Measurements from ENCODE around the gene GADL1.
A peak's percentile ranks its signal among the peaks of the same experiment; 100 is the strongest.

The GADL1 gene

GRCh38 chr3:30719536-30719935, 174.9 kb downstream of the GADL1 start:
- no peak for DNase-seq

DNA sequence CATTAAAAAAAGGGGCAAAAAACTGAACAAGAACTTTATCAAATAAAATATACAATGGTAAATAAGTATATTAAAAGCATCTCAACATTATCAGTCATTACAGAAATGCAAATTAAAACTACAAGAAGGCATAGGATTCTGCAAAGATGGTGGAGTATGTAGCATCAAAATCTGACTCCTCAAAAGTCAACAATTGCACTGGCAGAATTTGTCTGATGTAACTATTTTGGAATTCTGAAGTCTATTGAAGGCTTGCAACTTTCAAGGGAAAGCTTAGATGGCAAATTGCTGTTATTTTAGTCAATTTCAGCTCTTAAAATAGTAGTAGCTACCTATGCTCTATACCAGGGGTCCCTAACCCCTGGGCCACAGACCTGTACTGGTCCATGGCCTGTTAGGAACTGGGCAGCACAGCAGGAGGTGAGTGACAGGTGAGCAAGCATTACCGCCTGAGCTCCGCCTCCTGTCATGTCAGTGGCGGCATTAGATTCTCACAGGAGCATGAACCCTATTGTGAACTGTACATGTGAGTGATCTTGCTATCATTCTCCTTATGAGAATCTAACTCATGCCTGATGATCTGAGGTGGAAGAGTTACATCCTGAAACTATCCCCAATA, 180.5 kb downstream of the GADL1 start:
- DNase-seq, result no peak

- DNase-seq, result no peak
These were observed 181.5 kb downstream of the GADL1 start for GRCh38 chr3:30712991-30713390.

DNA sequence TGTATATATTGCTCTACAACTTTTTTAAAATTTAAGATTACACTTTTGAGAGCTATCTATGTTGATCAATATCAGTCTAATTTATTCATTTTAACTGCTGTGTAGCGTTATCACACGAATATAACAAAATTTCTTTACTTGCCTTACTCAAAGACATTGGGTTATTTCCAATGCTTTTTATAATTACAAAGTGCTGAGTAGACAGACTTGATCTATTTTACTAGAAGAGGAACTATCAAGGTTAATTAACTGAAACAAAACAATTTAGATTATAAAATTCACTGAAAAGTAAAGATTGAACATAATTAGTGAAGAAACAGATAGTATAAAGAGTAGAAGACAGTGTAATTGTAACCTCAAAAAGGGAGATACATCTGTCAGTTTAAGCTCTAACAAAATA, 182.6 kb downstream of the GADL1 start:
- no peak for DNase-seq

DNA sequence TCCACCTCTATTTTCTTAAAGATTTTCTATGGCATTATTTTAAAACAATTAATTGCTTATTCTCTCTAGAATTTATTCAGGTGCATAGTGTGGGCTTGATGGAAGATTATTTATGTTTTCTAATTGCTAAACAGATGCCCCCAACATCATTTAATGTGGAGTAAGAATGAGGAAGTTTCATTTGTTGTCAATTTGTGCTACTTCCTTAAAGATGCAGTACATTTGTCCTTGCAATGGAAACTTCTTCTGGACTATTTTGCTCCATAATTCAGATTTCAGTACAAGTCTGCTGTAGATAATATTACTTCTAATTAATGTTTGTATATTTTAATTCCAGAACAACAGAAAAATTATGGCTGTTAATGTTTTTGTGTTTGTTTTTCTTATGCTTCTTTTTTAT, 183.3 kb downstream of the GADL1 start:
- no peak for DNase-seq

GRCh38 chr3:30710017-30710416, 184.4 kb downstream of the GADL1 start:
- no peak for DNase-seq

DNA sequence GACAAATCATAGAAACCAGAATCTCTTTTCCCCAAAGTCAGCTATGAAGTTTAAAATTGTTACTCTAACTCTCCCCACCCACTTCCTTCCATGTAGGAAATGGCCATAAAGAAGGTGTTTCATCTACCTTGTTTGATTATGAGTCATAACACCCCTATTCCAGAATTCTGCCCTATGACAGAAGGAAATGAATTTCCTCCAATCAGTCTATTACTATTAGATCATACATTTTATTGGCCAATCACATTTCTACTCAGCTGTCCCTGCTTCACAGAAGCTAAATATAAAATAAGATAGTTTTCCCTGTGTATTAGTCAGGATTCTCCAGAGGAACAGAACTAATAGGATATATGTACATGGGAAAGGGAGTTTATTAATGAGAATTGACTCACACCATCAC, 186.0 kb downstream of the GADL1 start:
- no peak for DNase-seq

DNA sequence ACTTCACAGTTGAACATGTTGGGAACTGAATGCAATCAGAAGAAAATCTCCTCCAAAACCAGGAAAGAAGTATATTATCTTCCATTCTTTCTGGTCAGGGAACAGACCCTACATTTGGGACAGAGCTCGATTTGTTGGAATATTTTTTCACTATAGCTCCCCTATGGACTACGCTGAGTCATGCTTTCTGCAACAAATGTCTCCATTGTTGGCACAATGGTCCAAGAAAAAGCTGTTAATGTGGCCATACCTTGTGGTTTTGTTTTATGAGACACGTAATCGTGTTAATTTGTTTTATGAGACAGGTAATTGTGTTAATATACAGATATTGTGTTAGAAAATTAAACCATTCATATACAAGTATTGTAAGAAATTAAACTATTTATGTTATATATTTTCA, 186.6 kb downstream of the GADL1 start:
- DNase-seq, result no peak

DNA sequence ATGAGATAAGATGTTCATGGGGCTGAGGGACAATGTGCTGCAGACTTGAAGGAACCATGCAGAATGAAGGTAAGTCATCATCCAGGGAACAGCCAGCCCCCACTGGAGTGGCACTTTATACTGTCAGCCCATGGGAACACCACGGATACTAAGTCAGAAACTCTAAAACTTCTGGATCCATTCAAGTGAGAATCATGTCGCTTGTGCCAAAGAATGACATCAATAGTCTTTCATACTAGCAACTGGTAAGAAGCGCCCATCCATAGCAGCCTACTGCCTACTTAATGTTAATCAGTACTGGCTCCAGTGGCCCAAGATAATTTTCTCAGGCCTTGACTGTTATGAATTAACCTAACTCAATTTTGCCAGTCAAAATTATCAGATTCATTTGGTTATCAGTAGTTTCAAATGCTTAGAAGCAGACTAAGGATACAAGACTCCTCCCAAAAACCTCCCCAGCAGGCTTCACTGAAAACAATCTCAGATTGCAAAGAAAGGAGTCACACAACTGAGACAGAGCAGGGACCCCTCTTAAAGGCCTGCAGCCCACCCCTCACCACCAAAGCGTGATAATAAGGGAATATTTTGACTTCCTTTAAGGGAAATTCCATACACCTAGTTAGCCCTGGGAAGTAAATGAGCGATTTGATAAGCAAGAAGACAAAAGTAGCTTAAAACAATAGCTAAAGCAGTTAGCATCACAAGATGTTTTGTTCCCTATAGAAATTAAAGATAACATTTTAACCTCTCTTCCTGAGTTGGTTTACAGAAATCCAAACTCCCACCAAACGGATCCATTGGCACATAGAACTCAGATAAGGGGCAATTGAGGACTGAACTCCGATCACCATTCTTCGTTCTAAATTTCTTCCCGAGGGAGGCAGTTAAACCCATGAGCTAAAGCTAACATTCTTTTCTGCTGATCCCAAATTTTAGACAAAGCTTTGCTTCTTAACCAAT, 189.2 kb downstream of the GADL1 start:
- DNase-seq, result no peak

GRCh38 chr3:30702828-30703397, 191.5 kb downstream of the GADL1 start:
- DNase-seq, result no peak

GRCh38 chr3:30702038-30702827, 192.2 kb downstream of the GADL1 start:
- DNase-seq, result no peak

GRCh38 chr3:30700702-30701321, 193.6 kb downstream of the GADL1 start:
- no peak for DNase-seq

DNA sequence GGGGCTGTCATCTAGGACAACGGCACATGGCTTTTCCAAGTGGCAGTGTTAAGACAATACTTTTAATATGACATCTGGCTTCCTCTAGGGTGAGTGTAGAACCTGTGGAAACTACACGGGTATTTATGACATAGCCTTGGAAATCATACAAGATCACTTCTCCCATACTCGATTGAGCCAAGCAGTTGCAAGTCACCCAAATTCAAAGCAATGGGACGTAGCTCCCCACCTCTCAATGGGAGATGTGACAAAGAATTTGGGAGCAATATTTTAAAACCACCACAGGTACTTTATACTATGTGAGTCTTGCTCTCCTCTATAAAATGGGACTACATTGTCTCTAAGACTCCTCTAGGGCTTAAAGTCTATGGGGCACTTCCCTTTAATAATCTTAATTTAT, 194.5 kb downstream of the GADL1 start:
- DNase-seq, result no peak

DNA sequence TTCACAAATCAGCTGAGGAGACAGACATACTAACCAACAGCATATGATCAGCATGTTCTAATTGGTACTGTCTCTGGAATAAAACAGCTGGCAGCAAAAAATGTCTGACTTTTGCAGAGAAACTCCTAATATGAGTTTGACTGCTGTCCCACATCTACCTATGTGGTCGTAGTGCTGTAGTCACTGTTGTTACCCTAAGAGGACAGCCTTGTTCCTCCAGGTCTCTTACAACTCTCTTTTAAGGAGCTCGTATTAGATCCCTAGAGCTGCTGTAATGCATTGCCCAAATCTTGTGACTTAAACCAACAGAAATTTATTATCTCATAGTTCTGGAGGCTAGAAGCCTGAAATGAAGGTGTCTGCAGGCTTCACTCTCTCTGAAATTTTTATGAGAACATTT, 195.9 kb downstream of the GADL1 start:
- no peak for DNase-seq

DNA sequence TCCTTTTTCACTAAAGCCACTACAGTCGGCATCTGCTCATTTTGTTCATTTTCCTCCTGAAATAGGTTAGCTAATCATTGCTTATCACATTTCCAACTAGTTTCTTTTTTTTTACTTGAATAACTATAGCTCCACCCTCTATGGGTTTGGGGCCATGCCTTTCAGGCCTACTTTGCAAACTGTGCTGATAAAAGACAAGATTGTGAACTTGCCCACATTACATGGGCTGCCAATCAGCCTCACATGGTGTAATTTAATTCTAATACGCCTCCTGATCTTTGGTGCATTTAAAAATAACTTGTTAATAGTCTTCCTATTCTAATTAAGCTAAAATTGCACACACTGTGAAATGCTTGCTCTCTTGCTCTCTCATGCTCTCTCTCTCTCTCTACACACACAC, 197.6 kb downstream of the GADL1 start:
- no peak for DNase-seq

DNA sequence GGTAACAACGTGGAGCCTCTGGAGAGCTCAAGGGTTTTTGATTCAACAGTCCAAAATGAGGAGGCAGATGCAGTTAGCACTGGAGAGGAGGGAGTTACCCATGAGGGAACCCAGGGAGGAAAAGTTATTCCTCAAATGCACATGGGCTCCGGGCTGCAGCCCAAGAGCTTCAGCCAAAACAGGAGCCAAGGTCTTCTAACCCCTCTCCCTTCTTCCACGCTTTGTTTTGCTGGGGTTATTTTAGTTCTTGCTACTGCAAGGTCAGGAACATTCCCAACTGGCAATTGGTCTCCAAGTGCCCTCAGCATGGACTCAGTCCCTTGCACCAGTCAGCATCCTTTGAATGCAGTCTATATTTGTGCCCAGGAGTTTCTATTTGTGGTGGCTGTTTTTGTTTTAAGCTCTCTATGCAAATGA, 198.1 kb downstream of the GADL1 start:
- DNase-seq, result no peak

DNA sequence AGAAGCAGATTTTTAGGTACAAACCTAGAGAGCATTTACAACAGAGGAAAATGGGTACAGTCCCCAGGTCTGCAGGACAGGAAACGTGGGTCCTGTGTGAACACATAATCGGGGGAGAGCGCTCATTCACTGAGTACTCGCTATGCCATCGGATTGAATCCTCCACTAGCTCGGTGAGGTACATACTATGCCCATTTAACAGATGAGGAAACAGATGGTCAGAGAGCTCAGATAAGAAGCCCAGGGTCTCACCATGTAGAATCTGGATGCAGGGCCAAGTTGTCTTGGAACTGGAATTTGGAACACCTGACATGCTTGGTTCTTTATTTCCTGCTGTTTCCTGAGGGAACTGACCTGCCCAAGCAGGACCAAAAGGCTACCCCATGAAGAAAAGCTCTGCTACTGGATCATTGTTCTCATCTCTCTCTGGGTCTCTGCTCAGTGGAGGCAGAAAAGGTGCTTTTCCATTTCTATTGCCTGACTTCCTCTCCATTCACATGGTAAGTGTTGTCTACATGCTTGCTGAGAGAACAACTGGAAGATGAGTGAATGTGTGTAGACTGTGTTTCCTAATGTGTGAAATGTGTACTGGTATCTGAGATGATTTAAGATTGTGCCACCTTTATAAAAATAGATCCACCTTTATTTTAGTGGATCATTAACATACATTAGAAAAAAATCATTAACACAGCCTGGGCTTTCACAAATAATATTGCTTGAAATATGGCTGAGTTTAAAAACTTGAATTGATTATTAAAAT, 199.0 kb downstream of the GADL1 start:
- no peak for DNase-seq

GRCh38 chr3:30694668-30695067, 199.8 kb downstream of the GADL1 start:
- no peak for DNase-seq

GRCh38 chr3:30694148-30694547, 200.3 kb downstream of the GADL1 start:
- no peak for DNase-seq

GRCh38 chr3:30693470-30694120, 200.9 kb downstream of the GADL1 start:
- peak; percentile 60 for DNase-seq

DNA sequence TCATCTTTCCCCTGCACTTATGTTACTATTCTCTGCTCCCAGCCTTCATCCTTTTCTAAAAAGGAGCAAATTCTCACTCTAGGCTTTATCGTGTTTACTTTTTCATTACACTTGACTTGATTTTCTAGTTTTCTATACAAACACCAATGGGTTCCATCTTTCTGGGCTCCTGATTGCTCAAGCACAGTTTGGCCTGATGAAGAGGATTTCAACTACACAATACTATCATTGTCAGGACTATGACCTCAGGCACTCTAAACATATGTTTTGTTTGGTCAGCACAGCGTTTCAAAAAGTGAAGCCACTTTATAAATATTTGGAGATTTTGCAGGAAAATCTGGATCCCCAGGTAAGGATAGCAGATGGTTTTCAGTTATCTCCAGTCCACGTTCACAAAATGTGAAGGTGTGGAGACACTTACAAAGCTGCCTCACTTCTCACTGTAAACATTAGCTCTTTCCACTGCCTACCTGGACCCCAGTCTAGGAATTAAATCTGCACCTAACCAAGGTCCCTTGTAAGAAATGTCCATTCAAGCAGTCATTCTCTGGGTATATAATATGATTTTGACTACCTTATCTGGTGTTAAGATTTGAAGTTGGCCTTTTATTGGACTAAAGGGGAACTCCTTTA, 201.8 kb downstream of the GADL1 start:
- DNase-seq, result no peak
